ENCODE data around the gene TMEM248.

The TMEM248 gene

GRCh38 chr7:67006965-67007364 lies 85.9 kb downstream of the TMEM248 start:
- no peak for DNase-seq
